Stimulated activated CD4-positive, alpha-beta T cell treated with anti-CD3 and anti-CD28 coated beads, Interleukin-15, amount 100 ng/mL, for 24 hours (primary cell): ENCODE results near the gene ITPK1.
A peak's percentile ranks its signal among the peaks of the same experiment; 100 is the strongest.

ENCODE experiments used
- DNase-seq: peaks from one replicate; pipeline ENCODE4 v3.0.0-alpha.2; 2020

The ITPK1 gene

DNA sequence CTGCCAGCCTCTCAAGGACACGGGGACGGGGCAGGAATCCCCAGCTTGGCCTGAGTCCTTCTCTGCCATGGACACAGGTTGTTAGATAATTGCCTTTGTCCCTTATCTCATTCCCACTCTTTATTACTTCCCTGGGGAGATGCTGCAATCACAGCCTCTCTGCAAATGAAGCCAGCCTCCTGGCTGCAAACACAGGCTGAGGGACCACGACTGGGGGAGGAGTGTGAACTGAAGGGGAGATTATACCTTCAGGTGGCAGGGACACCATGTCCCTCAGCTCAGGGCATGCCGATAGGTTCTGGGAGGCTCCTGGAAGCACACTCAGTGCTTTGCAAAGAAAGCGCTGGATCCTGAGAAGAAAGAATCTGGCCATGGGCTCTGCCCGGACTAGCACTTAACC is 208.9 kb downstream of the ITPK1 start:
- DNase-seq: no peak

DNA sequence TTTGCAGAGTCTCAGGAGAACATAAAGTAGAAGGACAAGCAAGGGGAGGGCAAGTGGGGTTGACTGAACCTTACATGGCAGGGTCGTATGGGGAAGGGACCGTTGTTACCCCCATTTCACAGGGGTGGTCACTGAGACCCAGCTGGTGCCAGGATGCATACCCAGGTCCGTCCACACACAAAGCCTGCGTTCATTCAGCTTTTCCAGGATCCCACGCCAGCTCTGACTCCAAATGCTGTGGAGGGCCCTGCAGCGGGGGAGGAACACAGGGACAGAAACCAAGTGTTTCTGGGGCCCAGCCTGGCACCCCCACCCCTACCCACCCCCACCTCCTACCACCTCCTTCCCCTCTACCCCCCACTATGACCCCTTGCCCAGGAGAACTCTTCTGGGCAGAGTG is 209.3 kb downstream of the ITPK1 start:
- no peak for DNase-seq

DNA sequence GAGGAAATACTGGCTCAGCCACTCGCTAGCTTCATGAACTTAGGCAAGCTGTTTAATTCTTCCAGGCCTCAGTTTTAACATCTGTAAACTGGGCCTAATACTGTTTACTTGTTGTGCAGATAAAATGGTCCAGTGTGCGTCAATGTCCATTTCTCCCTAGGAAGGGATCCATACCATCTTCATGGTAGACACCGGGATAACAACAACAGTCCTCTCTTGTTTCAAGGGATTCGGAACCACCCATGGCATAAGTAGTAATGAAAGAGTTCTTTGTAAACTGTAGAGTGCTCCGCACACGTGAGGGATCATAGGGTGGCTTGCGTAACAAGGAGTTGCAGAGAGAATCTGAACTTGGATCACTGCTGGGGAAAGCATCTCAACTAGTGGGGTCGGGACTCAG is 210.1 kb downstream of the ITPK1 start:
- no peak for DNase-seq

DNA sequence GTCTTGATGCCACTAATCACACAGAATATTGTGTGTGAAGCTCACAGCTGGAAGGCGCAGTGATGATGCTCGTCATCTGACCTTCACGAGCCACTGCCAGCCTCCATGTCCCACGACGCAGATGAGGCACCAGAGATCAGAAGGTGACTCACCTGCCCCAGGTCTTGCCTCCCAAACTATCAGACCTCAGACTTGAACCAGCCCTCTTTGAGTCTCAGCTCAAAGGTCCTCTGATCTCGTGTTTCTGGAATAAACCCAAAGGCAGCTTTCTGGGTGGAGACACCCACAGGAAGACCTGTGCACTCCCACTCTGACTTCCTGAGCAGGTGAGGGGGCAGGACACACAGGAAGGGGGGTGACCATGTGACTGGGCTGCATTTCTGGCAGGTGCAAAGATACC is 212.4 kb downstream of the ITPK1 start:
- peak; percentile 29 for DNase-seq

DNA sequence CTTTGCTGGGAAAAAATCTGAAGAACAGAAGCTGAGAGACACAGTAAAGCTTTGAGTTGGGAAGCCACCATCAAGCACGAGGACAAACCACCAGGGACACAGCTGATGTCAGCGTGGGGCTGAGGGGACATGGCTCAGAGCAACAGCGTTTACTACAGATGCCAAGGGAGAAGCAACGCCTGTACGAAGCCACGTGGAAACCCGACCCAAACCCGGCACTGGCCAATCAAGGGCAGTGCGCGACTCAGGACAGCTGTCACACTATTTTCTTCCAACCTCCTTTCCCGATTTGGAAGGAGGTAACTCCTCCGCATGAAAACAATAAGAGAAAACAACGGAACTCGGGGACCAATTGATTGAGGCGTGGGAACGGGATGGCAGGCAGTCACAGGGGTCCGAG is 213.0 kb downstream of the ITPK1 start:
- no peak for DNase-seq

DNA sequence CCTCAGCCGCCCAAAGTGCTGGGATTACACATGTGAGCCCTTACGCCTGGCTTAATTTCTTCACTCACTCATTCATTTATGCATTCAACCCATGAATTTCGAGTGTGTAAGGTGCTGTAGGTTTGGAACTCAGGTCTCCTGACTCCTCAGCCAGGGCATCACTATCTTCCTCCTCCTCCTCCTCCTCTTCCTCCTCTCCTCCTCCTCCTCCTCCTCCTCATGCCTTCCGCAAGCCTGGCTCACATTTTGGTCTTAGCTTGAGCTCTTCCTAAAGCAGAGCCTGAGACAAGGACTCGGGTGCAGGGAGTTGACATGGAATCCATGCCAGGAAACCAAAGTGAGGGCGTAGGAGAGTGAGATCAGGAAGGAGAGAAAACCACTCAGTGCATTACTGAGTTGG is 213.5 kb downstream of the ITPK1 start:
- DNase-seq: no peak

DNA sequence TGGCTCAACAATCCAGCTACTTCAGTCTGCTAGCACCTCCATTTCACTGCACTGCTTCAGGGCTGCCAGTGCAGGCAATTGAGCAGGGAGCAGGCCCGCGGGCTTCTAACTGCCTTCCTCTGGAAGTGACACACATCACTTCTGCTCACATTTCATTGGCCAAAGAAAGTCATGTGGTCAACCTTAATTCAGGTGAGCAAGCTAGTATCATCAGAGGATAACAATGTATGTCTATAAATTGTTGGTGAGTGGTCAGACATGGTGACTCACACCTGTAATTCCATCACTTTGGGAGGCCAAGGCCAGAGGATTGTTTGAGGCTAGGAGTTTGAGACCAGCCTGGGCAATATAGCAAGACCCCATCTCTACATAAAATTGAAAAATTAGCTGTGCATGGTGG is 215.1 kb downstream of the ITPK1 start:
- no peak for DNase-seq

DNA sequence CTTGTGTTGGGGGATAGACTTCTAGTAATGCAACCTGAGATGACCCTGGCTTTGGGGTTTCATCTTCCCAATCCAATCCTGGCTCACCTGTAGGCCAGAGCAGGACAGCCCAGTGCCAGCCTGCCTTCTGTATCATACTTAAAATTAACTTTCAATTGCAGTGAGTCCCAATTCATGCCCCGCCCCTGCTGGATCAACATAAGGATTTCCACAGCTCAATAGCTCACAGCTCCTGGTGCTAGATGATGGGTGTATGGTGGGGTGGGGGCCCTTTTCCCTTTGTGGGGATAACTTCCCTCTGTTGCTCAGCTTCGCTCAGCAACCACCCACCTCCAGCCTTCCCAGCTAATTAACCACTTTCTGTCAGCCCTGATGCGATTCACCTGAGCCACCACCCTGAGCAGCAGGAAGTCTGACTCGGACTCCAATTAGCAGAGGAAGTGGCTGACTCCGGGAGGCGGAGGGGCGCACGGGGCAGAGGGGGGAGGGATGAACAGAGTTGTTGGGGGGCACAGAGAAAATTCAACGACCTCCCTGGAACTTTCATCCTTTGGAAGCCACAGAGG is 217.1 kb downstream of the ITPK1 start:
- DNase-seq: peak; percentile 19

DNA sequence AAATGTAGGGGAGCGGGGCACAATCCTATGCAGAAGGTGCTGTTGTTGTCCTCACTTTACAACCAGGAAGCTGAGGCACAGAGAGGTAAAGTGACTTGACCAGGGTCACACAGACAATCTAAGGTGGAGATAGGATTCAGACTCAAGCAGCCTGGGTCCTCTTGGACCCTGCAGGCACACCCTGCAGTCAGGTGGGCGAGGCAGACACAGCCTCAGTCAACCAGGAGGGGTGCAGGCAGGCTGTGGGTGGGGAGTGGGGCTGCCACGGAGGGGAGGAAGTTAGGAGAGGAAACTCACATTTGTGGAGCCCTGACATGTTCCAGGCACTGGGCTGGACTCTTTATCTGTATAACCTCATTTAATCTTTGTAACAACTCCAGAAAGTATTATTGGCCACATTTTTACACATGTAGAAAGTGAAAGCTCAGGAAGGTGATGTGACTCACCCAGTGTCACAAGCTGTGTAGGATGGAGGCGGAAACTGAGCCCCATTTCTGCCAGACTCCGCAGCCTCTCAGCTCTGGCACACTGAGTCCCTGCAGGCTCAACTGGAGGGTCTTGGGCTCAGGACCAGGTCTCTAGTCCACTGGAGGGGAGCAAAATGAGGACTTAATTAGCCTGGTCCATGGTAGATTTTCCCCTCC is 217.7 kb downstream of the ITPK1 start:
- peak; percentile 67 for DNase-seq

DNA sequence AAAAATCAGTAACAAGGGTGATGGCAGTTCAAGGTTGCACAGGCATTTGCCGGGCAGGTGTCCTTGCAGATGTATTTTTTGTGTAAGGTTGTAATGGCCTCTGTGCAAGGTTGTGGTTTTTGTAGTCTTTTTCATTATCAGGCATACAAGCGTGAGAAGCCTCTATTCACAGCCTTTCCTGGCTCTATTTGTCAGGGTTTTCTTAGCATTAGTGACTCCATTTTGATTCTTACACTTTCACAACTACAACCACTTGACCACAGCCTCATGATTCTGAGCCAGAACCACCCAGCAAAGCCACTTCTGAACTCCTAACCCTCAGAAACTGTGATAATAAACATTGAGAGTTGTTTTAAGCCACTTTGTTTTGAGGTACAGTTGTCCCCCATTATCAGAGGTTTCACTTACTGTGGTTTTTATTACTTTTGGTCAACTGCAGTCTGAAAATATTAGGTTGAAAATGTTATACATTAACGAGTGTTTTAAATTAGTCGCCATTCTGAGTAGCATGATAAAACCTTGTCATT is 220.3 kb downstream of the ITPK1 start:
- no peak for DNase-seq

DNA sequence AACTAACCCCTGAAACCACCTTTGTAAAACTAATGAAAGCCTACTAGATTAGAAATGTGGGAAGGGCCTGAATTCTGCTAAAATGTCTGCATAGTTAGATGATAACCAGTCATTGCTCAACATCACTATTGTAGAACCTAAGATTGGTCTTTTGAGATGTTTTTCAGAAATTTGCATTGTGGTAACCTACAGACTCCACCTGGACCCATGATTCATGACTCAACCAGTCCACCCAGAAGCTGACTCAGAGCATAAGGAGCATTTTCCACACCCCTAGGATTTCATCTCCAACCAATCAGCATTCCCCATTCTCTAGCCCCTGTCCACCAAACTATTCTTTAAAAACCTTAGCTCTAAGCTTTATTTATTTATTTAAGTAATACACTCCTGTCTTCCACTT is 223.1 kb downstream of the ITPK1 start:
- DNase-seq: no peak

DNA sequence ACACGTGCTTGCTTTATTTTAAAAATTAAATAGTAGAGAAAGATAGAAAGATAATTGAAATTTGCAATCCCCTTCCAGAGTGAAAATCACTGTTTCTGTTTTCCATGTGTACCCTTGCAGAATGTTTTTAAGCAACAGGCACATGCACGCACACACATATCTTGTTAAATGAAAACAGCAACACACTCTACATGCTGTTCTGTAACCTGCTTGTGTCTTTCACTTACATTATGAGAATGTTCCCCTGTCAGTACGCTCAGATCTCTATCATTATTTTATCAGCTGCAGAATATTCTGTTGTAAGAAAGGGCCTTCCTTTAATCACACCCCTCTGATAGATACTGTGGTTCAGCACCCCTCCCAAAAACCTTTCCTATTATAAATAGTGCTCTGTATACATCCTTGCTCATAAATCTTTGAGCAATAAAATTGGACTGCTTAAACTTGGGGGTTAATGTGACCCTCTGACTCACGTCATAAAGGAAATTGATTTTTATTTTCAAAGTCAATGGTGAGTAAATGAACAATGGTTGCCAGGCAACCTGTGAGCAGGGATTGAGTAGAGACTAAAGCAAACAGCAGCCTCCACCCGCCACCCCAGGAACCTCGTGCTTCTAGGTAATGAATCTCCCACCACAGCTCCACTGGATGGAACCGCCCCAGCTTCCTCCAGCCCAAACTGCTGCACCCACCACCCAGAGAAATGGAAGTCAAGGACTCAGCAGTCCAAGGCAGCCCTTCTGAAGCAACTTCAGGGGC is 224.7 kb downstream of the ITPK1 start:
- no peak for DNase-seq

DNA sequence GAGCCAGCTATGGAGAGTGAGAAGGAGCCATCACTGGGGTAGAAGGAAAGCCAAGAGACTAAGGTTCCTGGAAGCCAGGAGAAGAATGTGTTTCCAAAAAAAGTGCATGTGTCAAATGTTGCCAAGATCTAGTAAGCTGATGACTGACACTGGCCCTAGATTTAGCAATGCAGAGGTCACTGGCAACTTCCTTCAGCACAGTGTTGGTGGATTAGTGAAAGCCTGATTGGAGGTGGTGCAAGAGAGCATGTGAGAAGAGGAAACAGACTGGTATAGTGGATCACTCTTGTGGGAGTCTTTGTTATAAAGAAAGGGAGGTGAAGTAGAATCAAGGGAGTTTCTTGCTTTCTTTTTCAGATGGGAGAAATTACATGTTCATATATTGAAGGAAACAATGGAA is 226.8 kb downstream of the ITPK1 start:
- DNase-seq: no peak

DNA sequence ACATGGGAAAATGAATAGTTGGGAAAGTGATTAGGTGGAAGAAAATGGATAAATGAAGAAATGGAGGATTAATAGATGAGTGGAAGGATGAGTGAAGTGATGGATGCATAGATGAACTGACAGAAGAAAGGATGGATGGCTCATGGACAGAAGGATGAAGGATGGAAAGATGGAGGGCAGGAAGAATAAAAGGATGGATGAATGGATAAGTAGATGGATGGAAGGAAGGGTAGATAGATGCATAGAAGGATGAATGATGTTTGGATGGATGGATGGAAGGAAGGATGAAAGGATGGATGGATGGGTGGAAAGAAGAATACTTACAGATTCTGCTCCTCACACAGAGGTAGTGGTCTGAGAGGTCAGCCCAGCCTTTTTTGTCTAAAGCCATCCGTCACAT is 228.6 kb downstream of the ITPK1 start:
- no peak for DNase-seq
